Duodenal mucosa (tissue), 2 donors: ENCODE measurements around the gene FILIP1L.

ENCODE experiments used
- H3K27ac ChIP-seq: one replicate; pipeline ENCODE4 v1.7.0; 2013; ENCODE audit warnings: low read depth, low read length
- H3K27me3 ChIP-seq, 2 donors: one replicate each; pipeline ENCODE4 v1.7.0; 2013; ENCODE audit warnings: low read length in 2 of 2, control low read depth in 1 of 2; ENCODE audit not compliant: insufficient read depth in 2 of 2, control insufficient read depth in 1 of 2
- H3K36me3 ChIP-seq, 2 donors: one replicate each; pipeline ENCODE4 v1.7.0; 2013; ENCODE audit warnings: low read length in 2 of 2, control low read depth in 1 of 2; ENCODE audit not compliant: insufficient read depth in 2 of 2, control insufficient read depth in 1 of 2
- H3K4me1 ChIP-seq, 2 donors: one replicate each; pipeline ENCODE4 v1.7.0; 2013; ENCODE audit warnings: low read length in 2 of 2, control low read depth in 1 of 2; ENCODE audit not compliant: insufficient read depth in 2 of 2, control insufficient read depth in 1 of 2
- H3K4me3 ChIP-seq, 2 donors: one replicate each; pipeline ENCODE4 v1.7.0; 2013; ENCODE audit warnings: low read length in 2 of 2, low read depth in 1 of 2
- H3K9ac ChIP-seq, 2 donors: one replicate each; pipeline ENCODE4 v1.7.0; 2013; ENCODE audit warnings: low read length in 2 of 2, low read depth in 1 of 2
- H3K9me3 ChIP-seq, 2 donors: one replicate each; pipeline ENCODE4 v1.7.0; 2013; ENCODE audit warnings: low read length in 2 of 2, control low read depth in 1 of 2; ENCODE audit not compliant: control insufficient read depth in 1 of 2

The FILIP1L gene

GRCh38 chr3:100020876-100021644 is 93.2 kb downstream of the FILIP1L start:
- Histone ChIP-seq H3K9me3 (no peaks in the 10 kb centered on the region), H3K36me3 (no peaks in the 10 kb centered on the region), H3K9ac (no peak overlapping the region), H3K4me1 (peaks cover 11 to 22% of the 10 kb centered on the region in 2 donors), H3K27me3 (no peaks in the 10 kb centered on the region), H3K4me3 (no peak overlapping the region), H3K27ac (no peak overlapping the region)

- H3K9me3 ChIP-seq: peaks cover 0 to 3% of the 10 kb centered on the region in 2 donors
- peaks cover 6 to 13% of the 10 kb centered on the region in 2 donors for H3K4me1 ChIP-seq
- no peaks in the 10 kb centered on the region for H3K36me3 ChIP-seq
- no peak overlapping the region for H3K27ac ChIP-seq
- H3K9ac ChIP-seq: no peak overlapping the region
- H3K4me3 ChIP-seq: no peak overlapping the region
- H3K27me3 ChIP-seq: no peaks in the 10 kb centered on the region
These were observed 94.6 kb downstream of the FILIP1L start for GRCh38 chr3:100019719-100020118.

- Histone ChIP-seq H3K4me1 (peaks cover 0 to 4% of the 10 kb centered on the region in 2 donors), H3K9me3 (peaks cover 0 to 3% of the 10 kb centered on the region in 2 donors), H3K36me3 (no peaks in the 10 kb centered on the region), H3K27me3 (no peaks in the 10 kb centered on the region), H3K4me3 (no peak overlapping the region), H3K27ac (no peak overlapping the region), H3K9ac (no peak overlapping the region)
These were observed 95.5 kb downstream of the FILIP1L start for GRCh38 chr3:100018806-100019205.

- Histone ChIP-seq H3K27me3 (no peaks in the 10 kb centered on the region), H3K9ac (no peak overlapping the region), H3K4me1 (peaks cover 5 to 32% of the 10 kb centered on the region in 2 donors), H3K4me3 (no peak overlapping the region), H3K27ac (no peak overlapping the region), H3K9me3 (peaks cover 0 to 2% of the 10 kb centered on the region in 2 donors), H3K36me3 (no peaks in the 10 kb centered on the region)
These were observed 104.2 kb downstream of the FILIP1L start for GRCh38 chr3:100010087-100010417.

GRCh38 chr3:100009276-100010086 is 104.8 kb downstream of the FILIP1L start:
- Histone ChIP-seq H3K36me3 (no peaks in the 10 kb centered on the region), H3K27me3 (no peaks in the 10 kb centered on the region), H3K9ac (no peak overlapping the region), H3K4me1 (peaks cover 5 to 37% of the 10 kb centered on the region in 2 donors), H3K27ac (no peak overlapping the region), H3K9me3 (no peaks in the 10 kb centered on the region), H3K4me3 (no peak overlapping the region)

GRCh38 chr3:100008081-100008698 is 106.1 kb downstream of the FILIP1L start:
- Histone ChIP-seq H3K27me3 (no peaks in the 10 kb centered on the region), H3K4me1 (peaks cover 10 to 49% of the 10 kb centered on the region in 2 donors), H3K4me3 (no peak overlapping the region), H3K9me3 (no peaks in the 10 kb centered on the region), H3K27ac (no peak overlapping the region), H3K36me3 (no peaks in the 10 kb centered on the region), H3K9ac (no peak overlapping the region)

GRCh38 chr3:100007313-100007712 is 107.0 kb downstream of the FILIP1L start:
- Histone ChIP-seq H3K4me1 (peaks cover 19 to 58% of the 10 kb centered on the region in 2 donors), H3K27ac (no peak overlapping the region), H3K9me3 (no peaks in the 10 kb centered on the region)

GRCh38 chr3:100006570-100007271 is 107.6 kb downstream of the FILIP1L start:
- Histone ChIP-seq H3K9me3 (no peaks in the 10 kb centered on the region), H3K9ac (no peak overlapping the region), H3K4me1 (peaks cover 25 to 64% of the 10 kb centered on the region in 2 donors), H3K27me3 (no peaks in the 10 kb centered on the region), H3K4me3 (no peak overlapping the region), H3K36me3 (no peaks in the 10 kb centered on the region), H3K27ac (no peak overlapping the region)

More at GRCh38 chr3:100007313-100007712, 107.0 kb downstream of the FILIP1L start:
- Histone ChIP-seq H3K27me3 (no peaks in the 10 kb centered on the region), H3K4me3 (no peak overlapping the region), H3K36me3 (no peaks in the 10 kb centered on the region), H3K9ac (no peak overlapping the region)

- Histone ChIP-seq H3K27me3 (no peaks in the 10 kb centered on the region), H3K9me3 (no peaks in the 10 kb centered on the region), H3K36me3 (no peaks in the 10 kb centered on the region), H3K9ac (no peak overlapping the region), H3K27ac (no peak overlapping the region), H3K4me3 (no peak overlapping the region), H3K4me1 (peaks cover 25 to 71% of the 10 kb centered on the region in 2 donors)
These were observed 108.5 kb downstream of the FILIP1L start for GRCh38 chr3:100005665-100006393.
